ENCODE measurements around the gene ARL16. TPM values are rescaled to one million over a fixed set of nuclear protein-coding genes. Genes with fewer than 3 reads are reported as not detected.

ARL16 gene
- total RNA-seq, 2 donors from 2014 or later = 24.6 to 25.0 TPM

GRCh38 chr17:81717049-81717765, 33.6 kb upstream of the ARL16 start:
- Histone ChIP-seq H3K9ac (ENCODE audit: low read depth in 2 of 2, low read length in 2 of 2) (no peak overlapping the region), H3K27me3 (no peaks in the 10 kb centered on the region), H3K27ac (no peak overlapping the region), H3K36me3 (no peaks in the 10 kb centered on the region), H3K4me3 (no peak overlapping the region), H3K9me3 (no peaks in the 10 kb centered on the region), H3K4me1 (peaks cover 17% of the 10 kb centered on the region)
- no peak for DNase-seq
- TF ChIP-seq, protein P1, sequence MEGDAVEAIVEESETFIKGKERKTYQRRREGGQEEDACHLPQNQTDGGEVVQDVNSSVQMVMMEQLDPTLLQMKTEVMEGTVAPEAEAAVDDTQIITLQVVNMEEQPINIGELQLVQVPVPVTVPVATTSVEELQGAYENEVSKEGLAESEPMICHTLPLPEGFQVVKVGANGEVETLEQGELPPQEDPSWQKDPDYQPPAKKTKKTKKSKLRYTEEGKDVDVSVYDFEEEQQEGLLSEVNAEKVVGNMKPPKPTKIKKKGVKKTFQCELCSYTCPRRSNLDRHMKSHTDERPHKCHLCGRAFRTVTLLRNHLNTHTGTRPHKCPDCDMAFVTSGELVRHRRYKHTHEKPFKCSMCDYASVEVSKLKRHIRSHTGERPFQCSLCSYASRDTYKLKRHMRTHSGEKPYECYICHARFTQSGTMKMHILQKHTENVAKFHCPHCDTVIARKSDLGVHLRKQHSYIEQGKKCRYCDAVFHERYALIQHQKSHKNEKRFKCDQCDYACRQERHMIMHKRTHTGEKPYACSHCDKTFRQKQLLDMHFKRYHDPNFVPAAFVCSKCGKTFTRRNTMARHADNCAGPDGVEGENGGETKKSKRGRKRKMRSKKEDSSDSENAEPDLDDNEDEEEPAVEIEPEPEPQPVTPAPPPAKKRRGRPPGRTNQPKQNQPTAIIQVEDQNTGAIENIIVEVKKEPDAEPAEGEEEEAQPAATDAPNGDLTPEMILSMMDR (IDR thresholded peaks at IDR 0.05) = no peak
- intact Hi-C loops (cut with DNase I) = no loop called here

DNA sequence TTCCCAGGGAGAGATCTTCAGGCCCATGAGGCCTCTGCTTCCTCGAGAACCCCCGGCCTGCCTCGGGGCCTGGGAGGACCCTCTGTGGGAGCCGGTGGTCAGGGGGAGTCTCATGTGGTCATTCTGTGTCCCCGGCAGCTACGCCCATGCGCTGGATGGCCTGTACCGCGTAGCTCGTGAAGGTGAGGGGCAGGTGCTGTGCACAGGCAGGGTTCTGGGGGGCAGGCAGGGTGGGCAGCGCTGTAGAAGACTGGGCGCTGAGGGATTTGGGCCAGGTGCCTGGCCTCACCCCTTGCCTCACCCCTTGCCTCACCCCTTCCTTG, 33.0 kb upstream of the ARL16 start:
- DNase-seq = no peak
- H3K36me3 ChIP-seq = no peaks in the 10 kb centered on the region
- peaks cover 18% of the 10 kb centered on the region for H3K4me1 ChIP-seq

GRCh38 chr17:81715872-81716673, 32.5 kb upstream of the ARL16 start:
- H3K9me3 ChIP-seq = no peaks in the 10 kb centered on the region
- H3K9ac ChIP-seq (ENCODE audit: low read depth in 2 of 2, low read length in 2 of 2) = no peak overlapping the region
- no peaks in the 10 kb centered on the region for H3K27me3 ChIP-seq
- H3K27ac ChIP-seq = no peak overlapping the region
- no peak overlapping the region for H3K4me3 ChIP-seq
- peaks cover 24% of the 10 kb centered on the region for H3K4me1 ChIP-seq
- TF ChIP-seq, protein P1 (IDR thresholded peaks at IDR 0.05) = no peak
- intact Hi-C loops (cut with DNase I) = no loop called here
- H3K36me3 ChIP-seq = no peaks in the 10 kb centered on the region
- DNase-seq = no peak

More for the DNA sequence above, 33.0 kb upstream of the ARL16 start:
- intact Hi-C loops (cut with DNase I) = no loop called here
- TF ChIP-seq, protein P1 (IDR thresholded peaks at IDR 0.05) = no peak
- Histone ChIP-seq H3K27me3 (no peaks in the 10 kb centered on the region), H3K27ac (no peak overlapping the region), H3K9ac (ENCODE audit: low read depth in 2 of 2, low read length in 2 of 2) (no peak overlapping the region), H3K4me3 (no peak overlapping the region), H3K9me3 (no peaks in the 10 kb centered on the region)

GRCh38 chr17:81715107-81715871, 31.7 kb upstream of the ARL16 start:
- no peak overlapping the region for H3K4me3 ChIP-seq
- H3K27me3 ChIP-seq = no peaks in the 10 kb centered on the region
- no peaks in the 10 kb centered on the region for H3K9me3 ChIP-seq
- intact Hi-C loops (cut with DNase I) = no loop called here
- TF ChIP-seq, protein P1 (IDR thresholded peaks at IDR 0.05) = no peak
- no peak overlapping the region for H3K9ac ChIP-seq (ENCODE audit: low read depth in 2 of 2, low read length in 2 of 2)
- peaks cover 30% of the 10 kb centered on the region for H3K4me1 ChIP-seq
- DNase-seq = no peak
- H3K27ac ChIP-seq = no peak overlapping the region
- H3K36me3 ChIP-seq = no peaks in the 10 kb centered on the region

GRCh38 chr17:81714412-81715106, 31.0 kb upstream of the ARL16 start:
- H3K4me3 ChIP-seq = no peak overlapping the region
- no peak overlapping the region for H3K27ac ChIP-seq
- H3K27me3 ChIP-seq = no peaks in the 10 kb centered on the region
- peaks cover 35% of the 10 kb centered on the region for H3K4me1 ChIP-seq
- no peak for DNase-seq
- H3K36me3 ChIP-seq = no peaks in the 10 kb centered on the region
- TF ChIP-seq, protein P1 (IDR thresholded peaks at IDR 0.05) = no peak
- H3K9ac ChIP-seq (ENCODE audit: low read depth in 2 of 2, low read length in 2 of 2) = peak overlapping the region; percentile 78 to 86
- intact Hi-C loops (cut with DNase I) = no loop called here
- no peaks in the 10 kb centered on the region for H3K9me3 ChIP-seq
